RCC 7860 (cell line): Measurements from ENCODE around the gene RFT1.

Experiments used
- DNase-seq: peaks from one replicate; pipeline ENCODE4 v3.0.0-alpha.2; 2015; ENCODE audit warnings: low spot score
- FAIRE-seq: peaks from 2 replicates; lab custom pipeline; 2012; peaks lifted over from hg19 to GRCh38; lab: Jason Lieb, UNC

RFT1 gene

GRCh38 chr3:53038679-53039375, 91.4 kb downstream of the RFT1 start:
- FAIRE-seq (no peak), DNase-seq (no peak)
